DMS114 treated with DMSO at 0.1 percent for 48 hours (cell line): Measurements from ENCODE around the gene KRTAP5-2.

Experiments used
- DNase-seq: peaks from one replicate; lab custom pipeline; 2025; ENCODE audit not compliant: unreplicated experiment; lab: John Stamatoyannopoulos, UW

KRTAP5-2 gene

DNA sequence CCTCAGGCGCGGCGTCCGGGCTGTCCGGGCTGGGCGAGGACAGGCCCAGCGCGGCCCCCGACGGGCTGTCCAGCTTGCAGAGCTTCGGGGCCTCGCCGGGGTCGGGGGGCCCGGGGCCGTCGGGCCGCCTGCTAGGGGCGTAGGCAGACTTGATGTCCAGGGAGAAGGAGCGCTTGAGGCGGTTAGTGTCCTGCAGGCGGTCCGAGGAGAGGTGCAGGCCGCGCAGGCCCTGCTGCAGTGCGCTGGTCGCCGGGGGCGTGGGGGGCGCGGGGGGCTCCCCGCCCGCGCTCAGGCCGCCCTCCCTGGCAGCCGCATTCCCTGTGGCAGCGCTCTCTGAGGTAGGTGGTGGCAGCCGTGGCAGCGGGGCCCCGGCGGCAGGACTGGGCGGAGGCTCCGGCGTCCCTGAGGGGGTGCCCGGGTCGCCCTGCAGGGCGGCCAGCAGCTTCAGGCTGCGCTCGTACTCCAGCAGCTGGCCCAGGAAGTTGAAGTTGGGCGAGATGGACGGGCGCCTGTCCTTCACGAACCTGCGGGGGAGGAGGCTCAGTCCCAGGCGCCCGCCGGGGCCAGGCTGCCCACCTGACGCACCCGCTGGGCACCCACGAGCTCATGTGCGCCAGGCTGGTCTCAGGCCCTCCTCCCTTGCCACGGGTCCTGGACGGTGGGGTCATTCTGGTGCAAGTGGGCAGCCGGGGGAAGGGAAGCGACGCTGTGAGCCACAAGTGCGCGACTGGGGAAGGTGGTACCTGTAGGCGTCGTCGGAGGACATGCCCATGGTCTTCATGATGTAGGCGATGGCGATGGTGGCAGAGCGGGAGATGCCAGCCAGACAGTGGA, 40.8 kb downstream of the KRTAP5-2 start:
- no peak for DNase-seq

- DNase-seq = no peak
Observed at GRCh38 chr11:1556278-1556902, 41.7 kb downstream of the KRTAP5-2 start.

- DNase-seq = no peak
Observed at GRCh38 chr11:1555713-1556153, 42.4 kb downstream of the KRTAP5-2 start.

GRCh38 chr11:1554981-1555712, 42.9 kb downstream of the KRTAP5-2 start:
- no peak for DNase-seq

DNA sequence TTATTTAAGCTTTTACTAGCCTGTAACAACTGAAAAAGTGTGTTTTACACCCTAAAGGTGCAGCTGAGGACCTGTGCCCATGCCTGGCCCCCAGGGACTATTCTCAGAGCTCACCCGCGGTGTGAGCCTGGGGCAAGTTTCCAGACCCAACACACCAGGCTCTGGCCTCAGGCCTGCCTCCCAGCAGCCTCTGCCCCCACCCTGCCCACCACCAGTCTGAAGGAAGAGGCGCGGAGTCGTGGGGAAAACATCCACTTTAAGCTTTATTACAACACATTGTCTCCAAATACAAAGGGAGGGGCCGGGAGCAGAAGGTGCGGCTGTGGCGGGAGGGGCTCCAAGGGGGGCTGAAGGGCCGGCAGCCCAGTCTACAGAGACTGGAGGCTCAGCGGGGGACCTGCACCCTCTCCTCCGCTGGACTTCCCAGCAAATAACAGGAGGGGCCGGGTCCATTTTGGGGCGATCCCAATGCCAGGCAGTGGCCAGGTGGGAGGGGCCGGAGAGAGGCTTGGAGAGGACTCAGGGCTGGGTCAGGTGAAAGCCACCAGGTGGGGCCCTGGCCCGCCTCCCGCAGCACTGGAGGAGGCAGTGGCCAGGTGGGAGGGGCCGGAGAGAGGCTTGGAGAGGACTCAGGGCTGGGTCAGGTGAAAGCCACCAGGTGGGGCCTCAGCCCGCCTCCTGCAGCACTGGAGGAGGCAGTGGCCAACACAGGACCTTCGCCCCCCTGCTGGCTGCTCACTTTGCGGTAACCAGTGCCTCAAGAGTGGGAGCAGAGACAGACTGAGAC, 44.1 kb downstream of the KRTAP5-2 start:
- no peak for DNase-seq

- no peak for DNase-seq
Observed at GRCh38 chr11:1549338-1550330, 48.5 kb downstream of the KRTAP5-2 start.

- no peak for DNase-seq
Observed at GRCh38 chr11:1548221-1549070, 49.6 kb downstream of the KRTAP5-2 start.

DNA sequence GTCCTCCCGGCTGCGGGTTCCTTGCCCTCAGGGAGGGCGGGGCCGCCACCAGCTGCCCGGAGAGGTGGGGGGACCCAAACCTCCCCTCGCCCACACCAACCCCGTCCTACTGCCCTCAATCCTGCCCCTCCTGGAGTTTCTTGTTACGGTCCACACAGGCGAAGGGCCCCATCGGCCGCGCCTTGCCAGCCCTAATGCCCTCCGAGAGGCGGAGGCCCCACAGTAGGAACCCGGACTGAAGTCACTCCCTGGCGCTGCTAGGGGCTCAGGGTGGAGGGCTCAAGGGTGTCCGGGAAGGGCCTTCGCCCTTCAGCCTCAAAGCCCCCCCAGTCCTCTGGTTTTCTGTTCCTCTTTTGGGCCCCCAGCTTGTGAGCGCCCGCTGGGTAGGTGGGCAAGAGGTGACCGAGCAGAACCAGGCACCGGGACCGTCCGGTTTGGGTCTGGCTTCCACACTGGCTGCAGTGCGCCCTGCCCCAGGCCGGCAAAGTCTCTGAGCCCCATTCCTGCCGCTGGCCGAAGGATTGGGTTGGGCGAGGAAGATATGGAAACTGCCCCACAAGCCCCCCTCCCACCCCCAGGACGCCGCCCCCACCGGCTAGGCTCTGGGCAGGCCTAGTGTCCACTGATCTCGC, 50.5 kb downstream of the KRTAP5-2 start:
- DNase-seq = no peak
